GM21515 (cell line): ENCODE measurements around the gene TRABD.
"Not testable (repeated sequence)": the region's sequence is repeated elsewhere in the genome, so short reads cannot be mapped to it uniquely, and the experiment has no call there.

ENCODE experiments used
- ATAC-seq: cut with Tn5 transposase; IDR thresholded peaks from one replicate; pipeline ENCODE4 v1.9.1; 2021; ENCODE audit not compliant: unreplicated experiment

Gene TRABD, protein sequence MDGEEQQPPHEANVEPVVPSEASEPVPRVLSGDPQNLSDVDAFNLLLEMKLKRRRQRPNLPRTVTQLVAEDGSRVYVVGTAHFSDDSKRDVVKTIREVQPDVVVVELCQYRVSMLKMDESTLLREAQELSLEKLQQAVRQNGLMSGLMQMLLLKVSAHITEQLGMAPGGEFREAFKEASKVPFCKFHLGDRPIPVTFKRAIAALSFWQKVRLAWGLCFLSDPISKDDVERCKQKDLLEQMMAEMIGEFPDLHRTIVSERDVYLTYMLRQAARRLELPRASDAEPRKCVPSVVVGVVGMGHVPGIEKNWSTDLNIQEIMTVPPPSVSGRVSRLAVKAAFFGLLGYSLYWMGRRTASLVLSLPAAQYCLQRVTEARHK

DNA sequence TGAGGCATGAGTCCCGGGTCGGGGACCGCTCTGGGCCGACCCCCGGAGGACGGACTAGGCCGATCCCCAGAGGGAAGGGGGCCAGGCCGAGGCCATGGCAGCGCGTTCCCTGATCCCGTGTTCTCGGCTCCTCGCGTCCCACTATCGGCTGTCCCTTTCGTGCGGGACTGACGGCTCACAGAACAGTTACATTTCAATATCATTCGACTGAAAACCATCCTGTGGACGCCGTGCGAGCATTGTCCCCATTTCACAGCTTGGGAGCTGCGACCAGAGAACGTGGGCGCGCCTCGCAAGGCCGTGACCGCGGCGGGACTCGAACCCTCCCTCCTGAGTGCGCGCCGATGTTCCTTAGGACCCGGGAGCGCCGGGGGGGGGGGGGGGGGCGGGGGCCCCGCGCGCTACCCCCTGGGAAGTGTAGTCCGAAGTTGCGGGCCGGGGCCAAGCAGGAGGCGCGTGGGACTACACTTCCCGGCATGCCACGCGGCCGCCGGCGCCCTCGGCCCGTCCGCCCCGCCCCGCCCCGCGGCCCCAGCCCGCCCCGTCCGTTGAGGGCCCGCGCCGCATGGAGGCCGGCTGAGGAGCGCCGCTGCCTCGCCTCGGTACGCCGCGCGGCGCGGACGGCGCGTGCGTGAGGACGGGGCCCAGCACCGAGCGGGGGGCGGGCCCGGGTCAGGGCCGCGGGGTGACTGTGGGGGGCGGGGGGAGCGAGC is at the start of gene TRABD:
Gene TRABD, plus strand, starts transcription at position 539 of the 713 bp plus-strand sequence. CDS start 7,148 bp downstream, outside the sequence.
- no peak for ATAC-seq

DNA sequence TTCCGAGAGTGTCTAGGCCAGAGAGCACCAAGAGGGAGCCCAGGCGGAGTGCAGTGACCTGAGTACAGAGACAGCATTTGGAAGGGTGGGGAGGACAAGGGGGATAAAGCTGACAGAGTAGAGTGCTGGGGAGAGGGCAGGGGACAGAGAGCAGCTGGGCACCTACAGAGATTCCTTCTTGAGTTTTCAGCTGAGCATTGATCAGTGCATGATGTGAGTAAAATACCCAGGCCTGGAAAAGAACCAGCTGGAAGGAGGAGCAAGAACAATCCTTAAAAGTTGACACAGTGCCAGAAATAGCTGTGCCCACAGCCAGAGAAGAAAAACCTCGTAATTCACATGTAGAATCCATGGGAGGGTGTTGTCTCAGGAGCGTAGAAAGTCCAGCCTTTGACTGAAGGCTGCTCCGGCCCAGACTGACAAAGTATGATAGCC is 49.1 kb upstream of the TRABD start:
- no peak for ATAC-seq

DNA sequence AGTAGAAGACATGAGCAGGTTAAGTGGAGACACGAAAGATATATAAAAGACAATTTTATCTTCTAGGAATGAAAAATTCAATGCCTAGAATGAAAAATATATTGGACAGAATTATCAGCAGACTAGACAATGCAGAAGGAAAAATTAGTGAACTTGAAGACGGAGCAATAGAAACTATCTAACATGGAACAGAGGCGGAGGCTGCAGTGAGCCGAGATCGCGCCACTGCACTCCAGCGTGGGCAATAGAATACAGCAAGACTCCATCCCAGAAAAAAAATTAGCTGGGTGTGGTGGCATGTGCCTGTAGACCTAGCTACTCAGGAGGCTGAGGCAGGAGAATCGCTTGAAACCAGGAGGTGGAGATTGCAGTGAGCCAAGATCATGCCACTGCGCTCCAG is 48.4 kb upstream of the TRABD start:
- not testable (repeated sequence) for ATAC-seq

DNA sequence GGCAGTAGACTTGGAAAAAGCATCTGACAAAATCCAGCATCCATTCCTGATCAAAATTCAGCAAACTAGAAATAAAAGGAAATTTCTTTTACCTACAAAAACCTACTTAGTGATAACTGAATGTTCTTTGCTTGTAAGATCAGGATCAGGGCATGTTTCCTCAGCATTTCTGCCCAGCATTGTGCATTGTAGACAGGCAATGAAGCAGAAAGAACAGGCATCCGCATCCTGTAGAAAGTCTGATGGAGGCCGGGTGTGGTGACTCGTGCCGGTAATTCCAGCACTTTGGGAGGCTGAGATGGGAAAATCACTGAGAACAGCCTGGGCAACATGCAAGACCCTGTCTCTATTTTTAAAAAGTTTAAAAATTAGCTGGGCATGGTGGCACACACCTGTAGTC is 47.7 kb upstream of the TRABD start:
- no peak for ATAC-seq

DNA sequence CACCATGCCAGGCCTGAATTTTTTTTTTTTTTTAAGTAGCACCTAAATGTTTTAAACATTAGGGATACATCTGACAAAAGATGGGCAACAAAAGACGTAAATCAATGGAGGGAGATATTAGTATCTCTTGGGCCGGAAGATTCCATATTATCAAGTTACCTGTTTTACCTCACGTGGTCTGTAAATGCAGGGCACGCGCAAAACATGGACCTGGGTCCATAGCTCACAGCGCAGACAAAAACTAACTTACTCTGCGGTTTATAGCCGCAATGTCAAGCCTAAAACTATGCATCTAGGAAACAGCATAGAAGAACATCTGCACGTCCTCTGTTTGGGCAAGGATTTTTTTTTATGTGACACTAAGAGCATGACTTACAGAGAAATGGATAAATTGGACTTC is 46.7 kb upstream of the TRABD start:
- no peak for ATAC-seq

DNA sequence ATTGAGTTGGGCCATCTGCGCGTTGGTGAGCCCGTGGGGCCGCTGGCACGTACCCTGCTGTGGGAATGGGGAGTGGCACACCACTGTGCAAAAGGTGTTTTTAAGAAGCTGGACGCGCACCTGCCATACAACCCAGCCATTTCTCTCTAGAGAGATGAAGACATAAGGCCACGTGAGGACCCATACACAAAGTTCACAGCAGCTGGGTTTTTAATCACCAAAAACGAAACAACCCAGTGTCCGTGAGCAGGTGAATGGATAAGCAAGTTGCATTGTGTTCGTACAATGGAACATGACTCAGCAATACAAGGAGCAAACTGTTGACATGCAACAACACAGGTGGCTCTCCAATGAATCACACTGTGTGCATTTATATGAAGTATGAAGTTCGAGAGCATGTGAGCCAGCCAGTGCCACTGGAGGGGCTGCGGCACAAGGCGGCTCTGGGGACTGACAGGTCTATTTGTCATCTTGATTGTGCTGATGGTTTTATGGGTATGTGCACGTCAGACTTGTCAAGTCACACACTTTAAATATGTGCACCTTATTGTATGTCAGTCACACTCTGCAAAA is 45.8 kb upstream of the TRABD start:
- no peak for ATAC-seq

DNA sequence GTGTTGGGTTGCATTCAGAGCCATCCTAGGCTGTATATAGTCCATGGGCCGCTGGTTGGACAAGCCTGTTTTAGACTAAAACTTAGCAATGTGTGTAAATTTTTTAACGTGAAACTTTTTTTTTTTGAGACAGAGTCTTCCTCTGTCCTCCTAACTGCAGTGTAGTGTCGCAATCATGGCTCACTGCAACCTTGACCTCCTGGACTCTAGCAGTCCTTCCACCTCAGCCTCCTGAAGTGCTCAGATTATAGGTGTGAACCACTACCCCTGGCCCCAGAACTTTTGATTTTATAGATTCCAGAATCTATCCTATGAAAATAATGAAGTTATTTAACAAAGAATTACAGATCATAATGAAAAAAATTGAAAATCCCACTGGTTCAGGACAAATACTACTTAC is 45.1 kb upstream of the TRABD start:
- ATAC-seq: no peak

DNA sequence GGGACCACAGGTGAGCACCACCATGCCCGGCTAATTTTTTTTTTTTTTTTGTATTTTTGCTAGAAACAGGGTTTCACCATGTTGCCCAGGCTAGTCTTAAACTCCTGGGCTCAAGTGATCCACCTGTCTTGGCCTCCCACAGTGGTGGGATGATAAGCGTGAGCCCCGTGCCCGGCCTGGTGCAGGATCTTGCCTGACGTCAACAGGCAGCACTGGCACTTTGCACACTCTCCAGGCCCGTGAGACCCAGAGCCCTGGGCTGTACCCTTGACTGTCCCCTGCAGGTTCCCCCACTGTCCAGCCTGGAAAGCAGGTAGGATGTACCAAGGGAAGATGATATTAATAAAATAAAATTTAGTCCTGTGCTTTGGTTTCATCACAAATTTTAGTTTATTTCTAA is 44.3 kb upstream of the TRABD start:
- no peak for ATAC-seq

DNA sequence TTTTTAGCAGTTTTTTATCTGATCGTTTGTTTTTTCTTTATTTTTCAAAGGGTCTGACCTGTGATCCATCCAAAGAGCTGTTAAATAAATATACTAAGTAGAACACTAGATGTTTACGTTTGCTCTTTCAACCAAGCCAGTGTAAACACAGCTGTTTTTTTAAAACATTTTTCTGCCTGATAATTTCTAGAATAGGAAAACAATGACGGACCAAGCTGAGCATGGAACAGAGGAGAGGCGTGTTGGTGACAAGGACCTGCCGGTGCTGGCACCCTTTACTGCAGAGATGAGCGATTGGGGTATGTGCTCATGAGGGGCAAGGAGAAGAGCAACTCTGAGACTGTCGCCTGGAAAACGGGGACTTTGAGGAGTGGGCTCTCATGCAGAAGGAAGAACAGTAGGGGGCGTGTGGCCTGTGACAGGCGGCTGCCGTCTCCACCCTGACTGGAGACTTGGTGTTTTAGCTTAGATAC is 43.8 kb upstream of the TRABD start:
- ATAC-seq: no peak

DNA sequence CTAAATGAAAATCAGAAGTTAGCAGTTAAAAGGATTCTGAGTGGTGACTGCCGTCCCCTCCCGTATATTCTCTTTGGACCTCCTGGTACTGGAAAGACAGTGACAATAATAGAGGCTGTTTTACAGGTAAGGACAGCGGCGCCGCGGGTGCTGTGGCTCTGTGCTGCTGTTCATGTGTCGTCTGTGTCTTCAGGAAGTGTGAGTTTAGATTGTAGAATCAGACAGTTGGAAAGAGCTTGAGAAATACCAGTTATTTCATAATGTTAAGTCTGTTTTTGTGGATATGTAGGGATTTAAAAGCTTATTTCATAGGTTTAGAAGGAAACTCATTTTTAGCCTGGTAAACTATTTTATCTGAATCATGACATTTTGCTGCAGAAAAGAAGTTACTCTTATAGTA is 42.6 kb upstream of the TRABD start:
- no peak for ATAC-seq

DNA sequence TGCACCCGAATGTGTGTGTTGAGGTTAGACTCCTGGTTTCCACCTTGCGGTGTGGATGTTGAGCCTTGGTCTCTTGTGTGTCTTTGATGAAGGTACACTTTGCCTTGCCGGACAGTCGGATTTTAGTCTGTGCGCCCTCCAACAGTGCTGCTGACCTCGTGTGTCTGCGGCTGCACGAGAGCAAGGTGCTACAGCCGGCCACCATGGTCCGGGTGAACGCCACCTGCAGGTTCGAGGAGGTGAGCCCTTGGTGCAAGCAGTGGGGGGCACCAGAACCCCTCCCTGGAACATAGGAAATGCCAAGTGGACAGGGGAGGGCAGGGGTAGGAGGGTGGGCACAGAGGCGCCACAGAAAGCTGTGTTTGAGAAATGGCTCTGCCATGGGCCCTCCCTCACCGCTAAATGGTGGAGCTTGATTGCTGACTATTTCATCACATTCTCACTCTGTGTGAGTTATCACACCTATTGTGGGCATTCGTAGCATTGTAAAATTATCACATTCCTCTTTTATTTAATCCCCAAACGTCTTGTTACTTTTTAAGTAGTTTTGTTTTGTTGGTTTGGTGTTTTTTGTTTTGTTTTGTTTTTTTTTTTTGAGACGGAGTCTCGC is 41.6 kb upstream of the TRABD start:
- no peak for ATAC-seq

DNA sequence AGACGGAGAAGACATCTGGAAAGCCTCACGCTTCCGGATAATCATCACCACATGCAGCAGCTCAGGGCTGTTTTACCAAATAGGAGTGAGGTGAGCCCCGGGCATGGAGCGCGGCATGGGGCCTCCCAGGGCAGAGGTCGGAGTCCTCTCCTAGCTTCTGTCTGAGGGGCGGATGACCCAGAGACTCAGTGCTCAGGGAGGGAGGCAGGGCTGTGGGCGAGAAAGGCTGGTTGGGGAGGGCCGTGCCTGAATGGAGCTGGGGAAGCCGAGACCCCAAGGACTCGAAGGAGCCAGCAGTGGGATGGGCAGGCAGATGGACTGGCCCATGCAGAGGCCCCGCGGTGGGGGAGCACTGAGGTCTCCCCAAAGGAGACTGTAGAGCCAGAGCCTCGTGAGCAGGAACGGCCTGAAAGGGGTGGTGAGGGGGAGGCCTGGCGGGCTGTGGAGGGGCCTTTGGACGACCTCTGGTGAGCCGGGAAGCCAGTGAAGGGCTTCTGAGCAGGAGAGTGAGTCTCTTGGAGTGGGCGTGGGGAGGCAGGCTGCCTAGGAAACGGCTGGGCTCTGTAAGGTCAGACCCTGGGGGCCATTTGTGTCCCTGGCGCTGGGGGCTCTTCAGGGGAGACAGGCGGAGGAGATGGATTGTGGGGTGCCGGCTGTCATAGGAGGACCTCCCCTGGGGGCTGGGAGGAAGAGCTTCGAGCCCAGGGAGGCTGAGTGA is 39.8 kb upstream of the TRABD start:
- no peak for ATAC-seq

DNA sequence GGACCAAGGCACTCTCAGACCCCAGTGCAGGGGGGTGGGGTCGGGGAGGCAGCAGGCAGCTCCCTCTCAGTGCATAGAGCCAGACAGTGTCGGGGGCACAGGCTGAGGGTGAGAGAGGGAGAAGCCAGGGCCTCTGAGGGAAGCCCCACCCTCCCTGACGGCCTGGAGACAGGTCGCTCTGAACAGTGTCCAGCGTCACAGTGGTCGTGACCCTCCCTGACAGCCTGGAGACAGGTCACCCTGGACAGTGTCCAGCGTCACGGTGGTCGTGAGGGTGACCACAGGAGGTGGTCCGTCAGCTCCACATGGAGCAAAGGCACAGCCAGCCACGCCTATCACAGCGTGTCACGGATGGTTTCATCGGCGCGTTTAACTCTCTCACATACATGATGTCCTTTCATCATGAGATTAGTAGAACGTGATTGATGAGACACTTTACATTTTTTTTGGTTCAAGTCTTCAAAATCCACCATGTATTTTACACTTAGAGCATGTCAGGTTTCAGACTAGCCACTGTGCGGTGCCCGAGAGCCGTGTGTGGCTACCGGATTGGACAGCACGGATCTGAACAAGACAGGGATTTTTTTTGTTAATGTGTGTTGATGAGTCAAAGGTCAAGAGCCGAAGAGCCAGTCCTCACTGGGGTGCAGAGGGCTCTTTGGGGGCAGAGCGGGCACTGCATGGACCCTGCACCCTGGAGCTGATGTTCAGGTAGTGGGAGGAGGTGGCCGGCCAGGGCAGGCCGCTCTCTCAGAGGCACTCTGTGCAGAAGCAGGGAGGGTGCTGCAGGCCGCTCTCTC is 39.1 kb upstream of the TRABD start:
- no peak for ATAC-seq

DNA sequence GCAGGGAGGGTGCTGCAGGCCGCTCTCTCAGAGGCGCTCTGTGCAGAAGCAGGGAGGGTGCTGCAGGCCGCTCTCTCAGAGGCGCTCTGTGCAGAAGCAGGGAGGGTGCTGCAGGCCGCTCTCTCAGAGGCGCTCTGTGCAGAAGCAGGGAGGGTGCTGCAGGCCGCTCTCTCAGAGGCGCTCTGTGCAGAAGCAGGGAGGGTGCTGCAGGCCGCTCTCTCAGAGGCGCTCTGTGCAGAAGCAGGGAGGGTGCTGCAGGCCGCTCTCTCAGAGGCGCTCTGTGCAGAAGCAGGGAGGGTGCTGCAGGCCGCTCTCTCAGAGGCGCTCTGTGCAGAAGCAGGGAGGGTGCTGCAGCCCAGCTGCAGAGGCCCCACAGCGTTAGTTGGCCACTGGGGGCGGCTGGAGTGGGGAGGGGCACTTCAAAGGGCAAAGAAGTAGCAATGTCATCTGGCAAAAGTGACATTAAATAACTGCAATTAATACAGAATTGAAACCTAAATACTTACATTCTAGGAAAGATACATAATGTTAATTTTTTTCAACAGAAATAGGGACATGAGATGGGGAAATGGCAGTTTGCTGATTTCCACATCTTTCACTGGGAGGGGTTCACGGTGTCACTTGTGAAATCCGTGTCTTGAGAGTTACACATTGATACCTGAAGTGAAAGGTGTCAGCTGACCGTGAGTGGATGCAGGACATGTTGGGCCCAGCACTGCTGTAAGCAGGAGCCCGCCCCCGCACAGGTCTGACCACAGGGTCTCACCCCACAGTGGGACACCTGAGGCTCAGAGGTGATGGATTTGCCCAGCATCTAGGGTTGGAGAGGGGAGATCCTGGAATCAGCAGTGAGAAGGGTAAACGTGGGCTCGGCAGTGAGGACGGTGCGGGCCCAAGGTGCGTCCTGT is 38.2 kb upstream of the TRABD start:
- not testable (repeated sequence) for ATAC-seq

DNA sequence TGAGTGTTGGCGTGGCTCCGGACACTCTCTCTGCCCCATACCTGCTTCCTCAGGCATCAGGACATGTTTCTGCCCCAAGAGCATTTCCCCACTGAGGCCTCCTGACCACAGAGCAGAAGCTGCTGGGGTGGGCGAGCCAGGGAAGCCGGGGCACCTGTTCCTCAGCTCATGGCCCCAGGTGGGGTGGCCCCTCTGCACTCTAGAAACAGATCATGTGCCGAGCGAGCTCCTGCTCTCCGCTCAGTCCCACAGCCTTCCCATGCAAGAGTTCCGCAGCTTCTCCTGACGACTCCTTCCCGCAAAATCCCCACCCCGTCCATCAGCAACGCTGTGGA is 37.6 kb upstream of the TRABD start:
- no peak for ATAC-seq

DNA sequence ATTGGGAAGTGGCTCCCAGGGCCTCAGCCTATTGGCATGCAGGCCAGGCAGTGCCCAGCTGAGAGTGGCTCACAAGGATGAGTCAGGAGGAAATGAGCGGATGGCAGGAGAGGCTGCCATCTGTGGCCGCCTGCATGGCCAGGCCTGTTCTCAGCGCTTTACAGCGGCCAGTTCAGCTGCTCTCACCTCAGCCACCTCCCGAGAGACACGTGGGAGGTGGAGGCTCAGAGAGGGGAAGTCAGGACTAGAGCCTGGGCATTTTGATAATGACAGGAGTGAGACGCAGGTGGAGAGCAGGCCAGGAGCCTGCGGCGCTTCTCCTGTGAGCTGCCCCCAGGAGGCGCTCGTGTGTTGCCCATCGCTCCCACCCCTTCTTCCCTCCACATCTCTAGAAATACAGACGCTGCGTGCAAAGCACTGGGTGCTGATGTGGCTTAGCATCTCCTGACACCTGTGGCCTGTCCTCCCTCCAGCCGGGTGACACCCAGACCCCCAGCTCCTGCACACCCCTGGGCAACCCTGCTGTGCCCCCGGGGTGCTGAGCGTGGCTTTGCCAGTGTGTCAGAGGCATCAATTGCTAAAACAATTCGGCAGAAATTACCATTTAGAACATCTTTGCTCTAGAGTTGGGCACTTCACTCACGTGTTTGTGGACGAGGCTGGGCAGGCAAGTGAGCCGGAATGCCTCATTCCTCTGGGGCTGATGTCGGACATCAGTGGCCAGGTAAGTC is 36.6 kb upstream of the TRABD start:
- no peak for ATAC-seq

DNA sequence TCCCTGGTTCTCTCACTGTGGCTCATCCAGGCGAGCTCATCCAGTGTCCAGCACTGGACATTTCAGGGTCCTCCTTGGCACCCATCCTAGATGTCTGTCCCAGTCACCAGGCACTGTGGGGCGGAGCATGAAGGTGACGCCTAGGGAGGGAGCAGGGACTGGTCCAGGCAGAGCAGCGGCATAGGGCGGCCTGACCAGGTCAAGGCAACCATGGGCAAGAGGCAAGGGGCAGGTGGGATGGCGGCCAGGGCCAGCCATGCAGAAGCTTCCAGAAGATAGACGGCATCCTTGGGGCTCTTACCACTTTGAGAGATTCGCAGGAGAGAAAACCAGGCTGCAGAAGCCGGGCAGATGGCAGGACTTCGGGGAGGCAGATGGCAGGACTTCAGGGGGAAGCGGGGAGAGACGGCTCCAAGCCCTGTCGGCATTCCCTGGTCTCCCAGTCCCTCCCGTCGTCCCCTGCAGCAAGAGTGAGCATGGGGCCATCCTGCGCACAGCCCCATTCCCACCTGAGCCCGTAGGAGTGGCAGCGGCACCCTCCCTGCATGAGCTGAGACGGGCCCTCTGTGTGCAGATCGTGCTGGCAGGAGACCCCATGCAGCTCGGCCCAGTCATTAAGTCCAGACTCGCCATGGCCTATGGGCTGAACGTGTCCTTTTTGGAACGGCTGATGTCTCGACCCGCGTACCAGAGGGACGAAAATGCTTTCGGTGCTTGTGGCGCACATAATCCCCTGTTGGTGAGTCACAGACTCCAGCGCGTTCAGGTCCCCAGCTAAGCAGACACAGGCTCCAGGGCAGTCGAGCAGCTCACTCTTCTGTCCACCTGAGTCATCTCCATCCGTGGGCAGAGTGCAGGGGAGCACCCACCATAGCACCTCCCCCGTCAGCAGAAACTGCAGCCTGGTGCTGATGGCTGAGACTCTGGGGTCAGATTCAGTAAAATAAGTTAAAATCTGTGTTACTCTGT is 35.3 kb upstream of the TRABD start:
- ATAC-seq: no peak
